Choroid plexus epithelial cell (primary cell): ENCODE data around the gene KRT33A.

ENCODE experiments used
- DNase-seq: peaks from one replicate; pipeline ENCODE4 v3.0.0-alpha.2; 2010; ENCODE audit warnings: low read depth
- H3K4me3 ChIP-seq: 2 replicates; pipeline ENCODE4 v1.5.1; 2011; ENCODE audit warnings: low read depth, mild to moderate bottlenecking, control low read depth, low read length, moderate library complexity
- TF ChIP-seq, protein P1 (sequence below): conservative IDR thresholded peaks from 2 replicates; pipeline ENCODE4 v1.5.1; 2011; ENCODE audit warnings: low read depth, mild to moderate bottlenecking, control low read depth, inconsistent platforms, low read length, moderate library complexity

KRT33A gene

DNA sequence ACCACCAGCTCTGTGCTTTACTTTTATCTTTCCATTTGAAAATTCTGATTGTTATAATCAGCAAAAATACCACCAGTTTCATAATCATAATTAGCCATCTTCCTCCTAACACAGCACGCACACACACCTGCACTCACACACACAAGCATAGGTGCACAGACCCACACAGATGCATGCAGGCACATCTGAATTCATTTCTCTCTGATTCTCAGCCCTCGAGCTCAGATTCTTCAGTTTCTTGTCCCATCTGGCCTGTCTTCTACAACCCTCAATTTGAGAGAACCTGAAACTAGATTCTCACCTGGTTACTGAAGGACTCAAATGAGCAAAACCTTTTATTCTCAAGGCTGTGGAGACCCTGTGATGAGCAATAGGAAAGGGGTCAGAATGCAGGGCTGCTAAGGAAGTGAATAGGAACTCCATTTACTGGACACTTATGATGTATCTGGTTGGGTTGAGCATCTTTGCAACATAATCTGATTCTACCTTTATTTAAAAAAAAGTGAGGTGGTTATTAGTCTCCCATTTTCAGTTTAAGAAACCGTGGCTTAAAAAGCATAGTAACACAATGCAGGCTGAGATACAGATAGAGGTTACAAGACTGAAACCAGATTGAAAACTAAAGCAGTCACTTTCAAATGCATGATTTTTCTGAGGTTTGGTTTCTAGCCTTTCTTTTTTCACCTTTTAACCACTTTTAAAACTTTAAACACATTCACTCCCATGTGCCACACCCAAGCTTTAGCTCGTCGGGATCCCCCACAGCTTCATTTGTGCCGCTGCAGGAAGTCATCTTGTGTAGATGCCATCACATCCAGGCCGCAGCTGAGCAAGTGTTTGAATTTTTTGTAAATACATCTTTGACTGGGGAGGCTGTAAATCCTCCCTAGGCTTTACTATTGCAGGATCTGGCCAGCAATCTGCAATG, 9.4 kb downstream of the KRT33A start:
- H3K4me3 ChIP-seq = no peak overlapping the region
- DNase-seq = no peak
- TF ChIP-seq, protein P1, sequence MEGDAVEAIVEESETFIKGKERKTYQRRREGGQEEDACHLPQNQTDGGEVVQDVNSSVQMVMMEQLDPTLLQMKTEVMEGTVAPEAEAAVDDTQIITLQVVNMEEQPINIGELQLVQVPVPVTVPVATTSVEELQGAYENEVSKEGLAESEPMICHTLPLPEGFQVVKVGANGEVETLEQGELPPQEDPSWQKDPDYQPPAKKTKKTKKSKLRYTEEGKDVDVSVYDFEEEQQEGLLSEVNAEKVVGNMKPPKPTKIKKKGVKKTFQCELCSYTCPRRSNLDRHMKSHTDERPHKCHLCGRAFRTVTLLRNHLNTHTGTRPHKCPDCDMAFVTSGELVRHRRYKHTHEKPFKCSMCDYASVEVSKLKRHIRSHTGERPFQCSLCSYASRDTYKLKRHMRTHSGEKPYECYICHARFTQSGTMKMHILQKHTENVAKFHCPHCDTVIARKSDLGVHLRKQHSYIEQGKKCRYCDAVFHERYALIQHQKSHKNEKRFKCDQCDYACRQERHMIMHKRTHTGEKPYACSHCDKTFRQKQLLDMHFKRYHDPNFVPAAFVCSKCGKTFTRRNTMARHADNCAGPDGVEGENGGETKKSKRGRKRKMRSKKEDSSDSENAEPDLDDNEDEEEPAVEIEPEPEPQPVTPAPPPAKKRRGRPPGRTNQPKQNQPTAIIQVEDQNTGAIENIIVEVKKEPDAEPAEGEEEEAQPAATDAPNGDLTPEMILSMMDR = no peak

DNA sequence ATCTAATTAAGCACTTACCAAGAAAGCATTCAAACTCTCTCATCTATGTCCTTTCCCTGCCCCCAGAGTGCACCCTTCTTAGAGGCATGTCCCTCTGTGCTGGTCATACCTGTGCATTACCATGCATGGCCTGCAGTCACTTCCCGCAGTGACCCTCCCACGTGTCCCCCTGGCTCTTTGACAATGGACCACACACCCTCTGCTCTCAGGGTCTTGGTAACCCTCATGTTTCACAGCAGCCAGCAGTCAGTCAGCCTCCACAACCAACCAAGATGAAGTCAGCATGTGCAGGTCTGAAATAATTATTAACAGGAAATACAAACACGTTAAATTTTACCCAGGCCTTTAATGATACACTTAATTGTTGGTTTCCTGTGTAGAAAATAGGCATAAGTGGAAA, 10.1 kb downstream of the KRT33A start:
- TF ChIP-seq, protein P1 = no peak
- DNase-seq = no peak
- H3K4me3 ChIP-seq = no peak overlapping the region

DNA sequence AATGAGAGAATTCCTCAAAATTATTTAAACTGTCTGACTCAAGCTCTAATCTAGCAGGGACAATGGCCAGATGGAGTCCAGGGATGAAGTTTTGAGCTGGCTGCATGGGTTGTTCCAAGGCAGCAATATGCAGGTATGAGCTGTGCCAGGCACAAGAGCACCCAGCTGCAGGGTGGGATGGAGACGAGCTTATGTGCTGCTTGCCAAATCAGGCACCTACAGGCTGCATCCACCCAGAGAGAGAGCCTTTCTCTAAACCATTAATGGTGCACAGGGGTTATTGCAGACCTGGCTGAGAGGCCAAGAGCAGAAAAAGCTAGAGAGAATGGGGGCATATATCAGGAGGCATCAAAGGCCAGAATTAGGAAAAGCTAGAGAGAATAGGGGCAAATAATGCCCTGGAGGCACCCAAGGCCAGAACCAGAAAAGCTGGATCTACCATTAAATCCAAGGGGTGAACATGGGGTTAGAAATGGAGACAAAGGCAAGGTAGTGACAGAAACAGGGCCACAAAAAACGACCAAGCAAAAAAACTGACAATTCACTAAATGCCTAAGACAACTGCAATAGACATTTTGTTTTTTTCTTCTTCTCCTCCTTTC, 11.0 kb downstream of the KRT33A start:
- TF ChIP-seq, protein P1 = no peak
- DNase-seq = no peak
- no peak overlapping the region for H3K4me3 ChIP-seq

DNA sequence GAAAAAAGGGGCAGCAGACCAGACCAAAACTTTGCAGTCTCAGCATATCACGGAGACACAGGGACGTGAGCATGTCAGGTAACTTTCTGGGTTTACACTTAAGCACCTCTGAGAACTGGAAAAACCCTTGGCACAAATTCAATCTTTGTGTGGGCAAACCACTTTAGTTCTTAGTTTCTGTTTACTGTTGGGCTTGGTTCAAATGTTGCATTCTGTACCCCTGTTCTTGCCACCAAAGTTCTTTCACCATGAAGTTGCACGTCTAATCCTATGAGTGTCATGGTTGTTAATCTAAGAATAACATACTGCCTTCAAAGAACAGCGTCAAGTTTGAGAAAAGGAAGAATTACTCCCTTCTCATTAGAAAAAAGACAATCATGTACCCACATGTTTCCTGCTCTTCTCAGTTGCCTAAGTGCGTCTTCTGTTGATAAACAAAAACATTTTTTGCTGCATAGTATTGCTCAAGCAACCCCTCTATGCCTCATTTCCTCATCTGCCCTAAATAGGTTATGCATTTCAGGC, 11.6 kb downstream of the KRT33A start:
- TF ChIP-seq, protein P1 = no peak
- no peak overlapping the region for H3K4me3 ChIP-seq
- peak; percentile 32 for DNase-seq

DNA sequence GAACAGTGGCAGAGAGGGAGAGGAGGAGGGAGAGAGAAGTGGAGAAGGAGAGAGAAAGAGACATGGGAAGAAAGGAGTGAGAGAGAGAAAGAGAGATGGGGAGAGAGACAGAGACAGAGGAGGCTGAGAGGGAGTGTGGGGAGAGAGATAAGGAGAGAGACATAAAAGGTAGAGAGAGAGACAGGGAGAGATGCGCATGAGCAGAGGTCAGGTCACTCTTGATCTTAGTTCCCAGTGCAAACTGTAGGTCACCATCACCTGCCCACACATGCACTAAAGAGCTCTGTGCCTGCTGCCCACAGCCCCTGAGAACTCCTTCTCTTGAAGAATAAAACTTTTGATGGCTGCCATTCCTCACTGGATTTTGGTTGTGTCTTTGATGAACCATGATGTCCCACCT, 14.9 kb downstream of the KRT33A start:
- TF ChIP-seq, protein P1 = no peak
- no peak overlapping the region for H3K4me3 ChIP-seq
- DNase-seq = no peak

DNA sequence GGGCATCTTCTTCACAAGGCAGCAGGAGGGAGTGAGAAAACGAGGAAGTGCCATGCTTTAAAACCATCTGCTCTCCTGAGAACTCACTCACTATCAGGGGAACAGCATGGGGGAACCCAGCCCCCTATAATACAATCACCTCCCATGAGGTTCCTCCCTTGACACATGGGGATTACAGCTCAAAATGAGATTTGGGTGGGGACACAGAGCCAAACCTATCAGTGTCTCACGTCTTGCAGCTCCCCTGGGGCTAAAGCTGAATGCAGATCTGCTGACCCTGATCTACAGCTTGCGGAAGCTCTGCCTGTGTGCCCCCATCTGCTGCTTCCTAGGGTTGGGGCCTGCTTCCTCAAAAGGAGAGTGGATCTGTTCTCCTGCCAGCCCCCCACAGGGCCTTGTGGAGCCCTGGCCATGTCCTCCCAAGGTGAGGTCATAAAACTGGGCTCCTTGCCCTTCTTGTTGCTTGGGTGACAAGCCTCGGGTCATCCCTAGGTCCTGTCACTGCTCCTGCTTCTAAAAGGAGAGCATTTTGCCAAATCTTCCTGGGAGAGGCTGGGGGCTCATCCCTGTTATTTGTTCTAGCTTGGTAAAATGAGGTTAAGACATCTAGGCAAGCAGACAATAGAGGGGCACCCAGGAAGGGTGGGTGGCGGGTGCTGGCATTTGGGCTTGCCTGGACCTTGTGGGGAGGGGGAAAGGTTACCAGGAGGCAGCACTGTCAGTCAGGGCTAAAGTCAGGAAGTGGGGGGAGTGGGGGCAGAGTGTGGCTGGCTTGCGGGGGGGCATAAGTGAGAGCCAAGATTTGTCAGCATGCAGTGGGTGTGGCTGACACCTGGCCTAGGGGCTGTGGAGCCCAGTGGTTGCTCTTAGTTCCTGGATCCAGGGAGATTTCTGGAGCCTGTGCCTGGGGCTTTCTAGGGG, 16.0 kb downstream of the KRT33A start:
- TF ChIP-seq, protein P1 = no peak
- no peak for DNase-seq
- H3K4me3 ChIP-seq = no peak overlapping the region
